ENCODE results near the gene CYGB. TPM values are rescaled to one million over a fixed set of nuclear protein-coding genes. Genes with fewer than 3 reads are reported as not detected.

The CYGB gene
- total and polyA plus RNA-seq, 2 of the 13 experiments (the other 11 are each of a cell fraction or from before 2014, with no cell fraction given): 18.9 to 27.1 TPM

DNA sequence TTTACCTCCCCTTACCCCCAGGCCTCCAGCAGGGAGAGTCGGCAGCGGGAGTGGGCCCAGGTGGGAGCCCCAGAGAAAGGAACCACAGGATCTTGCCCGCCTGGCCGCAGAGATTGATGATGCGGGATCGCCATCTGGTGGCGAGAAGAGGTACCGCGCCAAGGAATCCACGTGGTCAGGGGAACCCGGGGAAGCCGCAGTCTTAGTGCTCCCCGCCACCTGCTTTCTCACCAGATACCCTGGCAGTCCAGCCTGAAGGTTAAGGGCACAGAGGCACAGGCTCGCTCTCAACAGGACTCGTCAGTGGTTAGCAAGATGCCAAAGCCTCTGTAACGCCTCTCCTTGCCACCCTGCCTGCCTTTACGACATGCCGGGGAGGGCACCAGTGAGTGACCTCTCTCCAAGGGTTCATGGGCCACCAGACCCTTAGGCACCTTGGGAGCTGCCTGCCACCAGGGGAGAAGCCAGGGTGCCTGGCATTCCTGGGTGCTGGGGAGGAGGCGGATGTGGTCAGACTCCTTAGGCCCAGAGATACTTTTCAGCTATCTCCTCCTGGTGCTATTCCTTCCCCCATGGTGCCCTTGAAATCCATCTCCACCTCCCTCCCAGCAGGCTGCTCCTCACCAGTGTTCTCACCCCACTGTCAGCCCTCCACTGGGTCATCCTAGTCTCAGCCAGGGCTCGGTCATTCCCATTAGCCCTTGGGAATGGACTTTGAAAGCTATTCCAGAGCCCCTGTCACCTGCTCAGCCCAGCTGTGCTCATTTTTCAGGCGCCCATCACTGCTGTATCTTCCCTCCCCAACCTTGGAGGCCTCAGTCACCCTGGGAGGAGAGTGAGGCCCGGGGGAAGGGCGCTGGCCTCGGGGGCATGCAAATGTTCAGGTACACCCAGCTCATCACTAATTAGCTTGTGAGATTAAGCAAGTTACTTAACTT is 30.8 kb downstream of the CYGB start (continued):
- TF ChIP-seq, protein P1, sequence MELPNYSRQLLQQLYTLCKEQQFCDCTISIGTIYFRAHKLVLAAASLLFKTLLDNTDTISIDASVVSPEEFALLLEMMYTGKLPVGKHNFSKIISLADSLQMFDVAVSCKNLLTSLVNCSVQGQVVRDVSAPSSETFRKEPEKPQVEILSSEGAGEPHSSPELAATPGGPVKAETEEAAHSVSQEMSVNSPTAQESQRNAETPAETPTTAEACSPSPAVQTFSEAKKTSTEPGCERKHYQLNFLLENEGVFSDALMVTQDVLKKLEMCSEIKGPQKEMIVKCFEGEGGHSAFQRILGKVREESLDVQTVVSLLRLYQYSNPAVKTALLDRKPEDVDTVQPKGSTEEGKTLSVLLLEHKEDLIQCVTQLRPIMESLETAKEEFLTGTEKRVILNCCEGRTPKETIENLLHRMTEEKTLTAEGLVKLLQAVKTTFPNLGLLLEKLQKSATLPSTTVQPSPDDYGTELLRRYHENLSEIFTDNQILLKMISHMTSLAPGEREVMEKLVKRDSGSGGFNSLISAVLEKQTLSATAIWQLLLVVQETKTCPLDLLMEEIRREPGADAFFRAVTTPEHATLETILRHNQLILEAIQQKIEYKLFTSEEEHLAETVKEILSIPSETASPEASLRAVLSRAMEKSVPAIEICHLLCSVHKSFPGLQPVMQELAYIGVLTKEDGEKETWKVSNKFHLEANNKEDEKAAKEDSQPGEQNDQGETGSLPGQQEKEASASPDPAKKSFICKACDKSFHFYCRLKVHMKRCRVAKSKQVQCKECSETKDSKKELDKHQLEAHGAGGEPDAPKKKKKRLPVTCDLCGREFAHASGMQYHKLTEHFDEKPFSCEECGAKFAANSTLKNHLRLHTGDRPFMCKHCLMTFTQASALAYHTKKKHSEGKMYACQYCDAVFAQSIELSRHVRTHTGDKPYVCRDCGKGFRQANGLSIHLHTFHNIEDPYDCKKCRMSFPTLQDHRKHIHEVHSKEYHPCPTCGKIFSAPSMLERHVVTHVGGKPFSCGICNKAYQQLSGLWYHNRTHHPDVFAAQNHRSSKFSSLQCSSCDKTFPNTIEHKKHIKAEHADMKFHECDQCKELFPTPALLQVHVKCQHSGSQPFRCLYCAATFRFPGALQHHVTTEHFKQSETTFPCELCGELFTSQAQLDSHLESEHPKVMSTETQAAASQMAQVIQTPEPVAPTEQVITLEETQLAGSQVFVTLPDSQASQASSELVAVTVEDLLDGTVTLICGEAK (IDR thresholded peaks at IDR 0.05): no peak
- TF ChIP-seq, protein P1 (CRISPR knock-in tag; IDR thresholded peaks at IDR 0.05): 0 out of 2 replicates have a peak, but pooled peaks have one; percentile 52
- TF ChIP-seq, protein P2, sequence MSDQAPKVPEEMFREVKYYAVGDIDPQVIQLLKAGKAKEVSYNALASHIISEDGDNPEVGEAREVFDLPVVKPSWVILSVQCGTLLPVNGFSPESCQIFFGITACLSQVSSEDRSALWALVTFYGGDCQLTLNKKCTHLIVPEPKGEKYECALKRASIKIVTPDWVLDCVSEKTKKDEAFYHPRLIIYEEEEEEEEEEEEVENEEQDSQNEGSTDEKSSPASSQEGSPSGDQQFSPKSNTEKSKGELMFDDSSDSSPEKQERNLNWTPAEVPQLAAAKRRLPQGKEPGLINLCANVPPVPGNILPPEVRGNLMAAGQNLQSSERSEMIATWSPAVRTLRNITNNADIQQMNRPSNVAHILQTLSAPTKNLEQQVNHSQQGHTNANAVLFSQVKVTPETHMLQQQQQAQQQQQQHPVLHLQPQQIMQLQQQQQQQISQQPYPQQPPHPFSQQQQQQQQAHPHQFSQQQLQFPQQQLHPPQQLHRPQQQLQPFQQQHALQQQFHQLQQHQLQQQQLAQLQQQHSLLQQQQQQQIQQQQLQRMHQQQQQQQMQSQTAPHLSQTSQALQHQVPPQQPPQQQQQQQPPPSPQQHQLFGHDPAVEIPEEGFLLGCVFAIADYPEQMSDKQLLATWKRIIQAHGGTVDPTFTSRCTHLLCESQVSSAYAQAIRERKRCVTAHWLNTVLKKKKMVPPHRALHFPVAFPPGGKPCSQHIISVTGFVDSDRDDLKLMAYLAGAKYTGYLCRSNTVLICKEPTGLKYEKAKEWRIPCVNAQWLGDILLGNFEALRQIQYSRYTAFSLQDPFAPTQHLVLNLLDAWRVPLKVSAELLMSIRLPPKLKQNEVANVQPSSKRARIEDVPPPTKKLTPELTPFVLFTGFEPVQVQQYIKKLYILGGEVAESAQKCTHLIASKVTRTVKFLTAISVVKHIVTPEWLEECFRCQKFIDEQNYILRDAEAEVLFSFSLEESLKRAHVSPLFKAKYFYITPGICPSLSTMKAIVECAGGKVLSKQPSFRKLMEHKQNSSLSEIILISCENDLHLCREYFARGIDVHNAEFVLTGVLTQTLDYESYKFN (CRISPR knock-in tag; conservative IDR thresholded peaks at IDR 0.05): no peak
- TF ChIP-seq, protein P3, sequence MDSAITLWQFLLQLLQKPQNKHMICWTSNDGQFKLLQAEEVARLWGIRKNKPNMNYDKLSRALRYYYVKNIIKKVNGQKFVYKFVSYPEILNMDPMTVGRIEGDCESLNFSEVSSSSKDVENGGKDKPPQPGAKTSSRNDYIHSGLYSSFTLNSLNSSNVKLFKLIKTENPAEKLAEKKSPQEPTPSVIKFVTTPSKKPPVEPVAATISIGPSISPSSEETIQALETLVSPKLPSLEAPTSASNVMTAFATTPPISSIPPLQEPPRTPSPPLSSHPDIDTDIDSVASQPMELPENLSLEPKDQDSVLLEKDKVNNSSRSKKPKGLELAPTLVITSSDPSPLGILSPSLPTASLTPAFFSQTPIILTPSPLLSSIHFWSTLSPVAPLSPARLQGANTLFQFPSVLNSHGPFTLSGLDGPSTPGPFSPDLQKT (CRISPR knock-in tag; IDR thresholded peaks at IDR 0.05; ENCODE audit: borderline replicate concordance): no peak
- no peak for TF ChIP-seq FOXP1 (IDR thresholded peaks at IDR 0.05)
- 0 out of 2 replicates have a peak, but pooled peaks have one; percentile 8 for TF ChIP-seq FOXP1 (CRISPR knock-in tag; IDR thresholded peaks at IDR 0.05)
- TF ChIP-seq, protein P4, sequence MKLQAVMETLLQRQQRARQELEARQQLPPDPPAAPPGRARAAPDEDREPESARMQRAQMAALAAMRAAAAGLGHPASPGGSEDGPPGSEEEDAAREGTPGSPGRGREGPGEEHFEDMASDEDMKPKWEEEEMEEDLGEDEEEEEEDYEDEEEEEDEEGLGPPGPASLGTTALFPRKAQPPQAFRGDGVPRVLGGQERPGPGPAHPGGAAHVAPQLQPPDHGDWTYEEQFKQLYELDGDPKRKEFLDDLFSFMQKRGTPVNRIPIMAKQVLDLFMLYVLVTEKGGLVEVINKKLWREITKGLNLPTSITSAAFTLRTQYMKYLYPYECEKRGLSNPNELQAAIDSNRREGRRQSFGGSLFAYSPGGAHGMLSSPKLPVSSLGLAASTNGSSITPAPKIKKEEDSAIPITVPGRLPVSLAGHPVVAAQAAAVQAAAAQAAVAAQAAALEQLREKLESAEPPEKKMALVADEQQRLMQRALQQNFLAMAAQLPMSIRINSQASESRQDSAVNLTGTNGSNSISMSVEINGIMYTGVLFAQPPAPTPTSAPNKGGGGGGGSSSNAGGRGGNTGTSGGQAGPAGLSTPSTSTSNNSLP (IDR thresholded peaks at IDR 0.05; ENCODE audit: low read depth, low read length): no peak
- TF ChIP-seq, protein P5, sequence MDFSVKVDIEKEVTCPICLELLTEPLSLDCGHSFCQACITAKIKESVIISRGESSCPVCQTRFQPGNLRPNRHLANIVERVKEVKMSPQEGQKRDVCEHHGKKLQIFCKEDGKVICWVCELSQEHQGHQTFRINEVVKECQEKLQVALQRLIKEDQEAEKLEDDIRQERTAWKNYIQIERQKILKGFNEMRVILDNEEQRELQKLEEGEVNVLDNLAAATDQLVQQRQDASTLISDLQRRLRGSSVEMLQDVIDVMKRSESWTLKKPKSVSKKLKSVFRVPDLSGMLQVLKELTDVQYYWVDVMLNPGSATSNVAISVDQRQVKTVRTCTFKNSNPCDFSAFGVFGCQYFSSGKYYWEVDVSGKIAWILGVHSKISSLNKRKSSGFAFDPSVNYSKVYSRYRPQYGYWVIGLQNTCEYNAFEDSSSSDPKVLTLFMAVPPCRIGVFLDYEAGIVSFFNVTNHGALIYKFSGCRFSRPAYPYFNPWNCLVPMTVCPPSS (IDR thresholded peaks at IDR 0.05): no peak
- no peak for TF ChIP-seq ZFP62 (CRISPR knock-in tag; IDR thresholded peaks at IDR 0.05)
- no peak for TF ChIP-seq MLLT10 (CRISPR knock-in tag; IDR thresholded peaks at IDR 0.05)
- TF ChIP-seq RAD21 (CRISPR knock-in tag; IDR thresholded peaks at IDR 0.05): peak; percentile 99
